Neutrophil (primary cell): Measurements from ENCODE around the gene PTH1R.

Experiments
- H3K27ac ChIP-seq: fragments of 200-600 bp; sonication (generic); 2 replicates; pipeline ENCODE4 v1.5.1; 2016; ENCODE audit warnings: mild to moderate bottlenecking, moderate library complexity
- H3K27me3 ChIP-seq: fragments of 200-600 bp; sonication (generic); 2 replicates; pipeline ENCODE4 v1.6.0; 2016; ENCODE audit warnings: mild to moderate bottlenecking
- H3K36me3 ChIP-seq: fragments of 200-600 bp; sonication (generic); 2 replicates; pipeline ENCODE4 v1.5.1; 2017
- H3K4me1 ChIP-seq, 2 experiments: fragments of 200-600 bp in 1 of 2; sonication (generic) in 1 of 2; 1 replicate in 1 of 2; 2 replicates in 1 of 2; pipeline versions ENCODE4 v1.5.1 to v1.6.1; 2013 to 2016; ENCODE audit warnings: low read depth in 1 of 2, low read length in 1 of 2, mild to moderate bottlenecking in 1 of 2, moderate library complexity in 1 of 2; ENCODE audit not compliant: control insufficient read depth in 1 of 2, insufficient read depth in 1 of 2
- H3K4me3 ChIP-seq, 2 experiments: fragments of 200-600 bp in 1 of 2; sonication (generic) in 1 of 2; 1 replicate in 1 of 2; 2 replicates in 1 of 2; pipeline ENCODE4 v1.5.1; 2013 to 2016; ENCODE audit warnings: low read depth in 1 of 2, low read length in 1 of 2, mild to moderate bottlenecking in 1 of 2, moderate library complexity in 1 of 2
- H3K9me3 ChIP-seq: fragments of 200-600 bp; sonication (generic); 2 replicates; pipeline ENCODE4 v1.5.1; 2016
- CTCF ChIP-seq: fragments of 200-600 bp; sonication (generic); IDR thresholded peaks from 2 replicates; pipeline ENCODE4 v1.5.1; 2016; ENCODE audit warnings: antibody characterized with exemption

PTH1R gene

GRCh38 chr3:46860017-46860809 is 17.3 kb upstream of the PTH1R start:
- H3K4me3 ChIP-seq: no peak overlapping the region
- peaks cover 7 to 8% of the 10 kb centered on the region in 2 experiments for H3K4me1 ChIP-seq
- H3K9me3 ChIP-seq: no peaks in the 10 kb centered on the region
- no peak overlapping the region for H3K27ac ChIP-seq
- TF ChIP-seq CTCF: no peak
- no peaks in the 10 kb centered on the region for H3K27me3 ChIP-seq
- no peaks in the 10 kb centered on the region for H3K36me3 ChIP-seq

GRCh38 chr3:46860810-46861604 is 16.5 kb upstream of the PTH1R start:
- Histone ChIP-seq H3K9me3 (no peaks in the 10 kb centered on the region), H3K27ac (no peak overlapping the region), H3K27me3 (no peaks in the 10 kb centered on the region), H3K36me3 (no peaks in the 10 kb centered on the region), H3K4me3 (no peak overlapping the region), H3K4me1 (peaks cover 13 to 15% of the 10 kb centered on the region in 2 experiments)
- TF ChIP-seq CTCF: no peak

- no peak for TF ChIP-seq CTCF
- Histone ChIP-seq H3K27me3 (no peaks in the 10 kb centered on the region), H3K9me3 (no peaks in the 10 kb centered on the region), H3K36me3 (no peaks in the 10 kb centered on the region), H3K4me1 (peaks cover 13 to 15% of the 10 kb centered on the region in 2 experiments), H3K4me3 (no peak overlapping the region), H3K27ac (no peak overlapping the region)
Observed at GRCh38 chr3:46861605-46862368, 15.7 kb upstream of the PTH1R start.

GRCh38 chr3:46862369-46863025 is 15.0 kb upstream of the PTH1R start:
- TF ChIP-seq CTCF: no peak
- H3K4me1 ChIP-seq: peaks cover 13 to 15% of the 10 kb centered on the region in 2 experiments
- no peaks in the 10 kb centered on the region for H3K9me3 ChIP-seq
- H3K27ac ChIP-seq: no peak overlapping the region
- H3K4me3 ChIP-seq: no peak overlapping the region
- H3K27me3 ChIP-seq: no peaks in the 10 kb centered on the region
- no peaks in the 10 kb centered on the region for H3K36me3 ChIP-seq

- no peaks in the 10 kb centered on the region for H3K9me3 ChIP-seq
- no peak within 1 kb of the TSS for H3K27ac ChIP-seq
- H3K4me3 ChIP-seq: no peak within 1 kb of the TSS
- peaks cover 13 to 15% of the 10 kb centered on the region in 2 experiments for H3K4me1 ChIP-seq
- no peaks in the 10 kb centered on the region for H3K36me3 ChIP-seq
- TF ChIP-seq CTCF: no peak
- H3K27me3 ChIP-seq: no peaks in the 10 kb centered on the region
Observed at GRCh38 chr3:46863261-46863782, 14.2 kb upstream of the PTH1R start, which contains the start of gene MYL3. MYL3 (minus strand) TSS chr3:46863444; CDS start chr3:46863390, 54 bp downstream.
